Measurements from ENCODE around the gene PDE4C.
"Not testable (repeated sequence)": the region's sequence is repeated elsewhere in the genome, so short reads cannot be mapped to it uniquely, and the experiment has no call there.

The PDE4C gene

DNA sequence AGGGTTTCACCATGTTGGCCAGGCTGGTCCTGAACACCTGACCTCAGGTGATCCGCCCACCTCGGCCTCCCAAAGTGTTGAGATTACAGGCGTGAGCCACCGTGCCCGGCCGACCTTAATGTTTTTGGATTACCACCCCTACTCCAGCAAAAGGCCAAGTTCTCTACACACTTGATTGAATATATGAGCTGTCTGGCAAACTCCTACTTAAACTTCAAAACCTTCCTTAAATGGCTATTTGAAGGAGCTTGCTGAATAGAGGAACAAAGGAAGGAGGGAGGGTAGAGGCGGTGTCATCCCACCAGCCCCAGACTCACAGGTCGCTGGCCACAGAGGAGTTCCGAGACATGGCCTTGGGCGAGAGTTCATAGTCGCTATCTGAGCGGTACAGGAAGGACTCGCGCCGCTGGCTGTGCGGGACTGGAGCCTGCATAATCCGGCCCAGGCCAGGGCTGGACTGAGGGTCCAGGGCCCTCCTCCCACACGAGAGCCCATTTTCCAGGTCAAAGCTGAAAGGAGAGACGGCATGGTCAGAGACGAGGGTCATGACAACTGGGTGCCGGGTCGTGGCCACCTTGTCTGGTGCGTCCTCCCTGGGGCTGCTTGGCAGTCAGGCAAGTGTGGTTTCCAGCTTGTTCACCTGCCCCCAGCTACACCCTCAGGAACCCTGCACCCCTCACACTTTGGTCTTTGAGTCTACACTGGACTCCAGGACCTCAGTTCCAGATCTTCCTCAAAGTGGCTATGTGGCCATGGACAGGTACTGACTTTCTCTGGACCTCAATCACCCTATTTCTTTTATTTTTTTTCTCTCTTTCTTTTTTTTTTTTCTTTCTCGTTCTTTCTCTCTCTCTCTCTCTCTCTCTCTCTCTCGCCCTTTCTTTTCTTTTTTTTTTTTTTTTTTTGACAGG is 4.2 kb downstream of the PDE4C start:
- no peak for DNase-seq

DNA sequence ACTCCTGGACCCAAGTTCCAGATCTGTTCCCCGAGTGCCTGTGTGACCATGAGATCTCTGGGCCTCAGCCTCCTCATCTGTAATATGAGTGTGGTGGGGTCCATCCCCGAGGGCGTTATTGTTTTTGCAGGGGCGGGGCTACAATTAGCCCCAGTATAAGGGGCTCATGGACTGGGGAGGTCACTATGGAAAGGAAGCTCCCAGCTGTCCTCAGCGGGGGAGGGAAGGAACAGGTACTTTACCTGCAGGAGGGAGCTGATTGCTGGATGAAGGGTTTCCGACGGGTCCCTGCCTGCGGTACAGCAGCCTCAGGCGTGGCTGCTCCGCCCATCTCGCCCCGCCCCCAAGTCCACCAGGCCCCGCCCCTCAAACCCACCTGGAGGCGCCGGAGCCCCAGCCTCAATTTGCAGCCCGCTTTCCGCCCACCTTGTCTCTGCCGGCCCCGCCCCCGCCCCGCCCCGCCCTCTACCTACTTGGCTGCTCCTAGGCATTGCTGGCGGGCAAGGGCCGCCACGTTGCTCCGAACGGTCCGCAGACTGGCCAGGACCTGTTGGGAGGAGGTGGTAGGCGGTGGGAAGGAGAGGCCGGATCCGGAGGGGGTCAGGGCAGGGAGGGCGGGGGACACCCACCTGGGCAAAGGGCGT is 5.5 kb downstream of the PDE4C start:
- no peak for DNase-seq

DNA sequence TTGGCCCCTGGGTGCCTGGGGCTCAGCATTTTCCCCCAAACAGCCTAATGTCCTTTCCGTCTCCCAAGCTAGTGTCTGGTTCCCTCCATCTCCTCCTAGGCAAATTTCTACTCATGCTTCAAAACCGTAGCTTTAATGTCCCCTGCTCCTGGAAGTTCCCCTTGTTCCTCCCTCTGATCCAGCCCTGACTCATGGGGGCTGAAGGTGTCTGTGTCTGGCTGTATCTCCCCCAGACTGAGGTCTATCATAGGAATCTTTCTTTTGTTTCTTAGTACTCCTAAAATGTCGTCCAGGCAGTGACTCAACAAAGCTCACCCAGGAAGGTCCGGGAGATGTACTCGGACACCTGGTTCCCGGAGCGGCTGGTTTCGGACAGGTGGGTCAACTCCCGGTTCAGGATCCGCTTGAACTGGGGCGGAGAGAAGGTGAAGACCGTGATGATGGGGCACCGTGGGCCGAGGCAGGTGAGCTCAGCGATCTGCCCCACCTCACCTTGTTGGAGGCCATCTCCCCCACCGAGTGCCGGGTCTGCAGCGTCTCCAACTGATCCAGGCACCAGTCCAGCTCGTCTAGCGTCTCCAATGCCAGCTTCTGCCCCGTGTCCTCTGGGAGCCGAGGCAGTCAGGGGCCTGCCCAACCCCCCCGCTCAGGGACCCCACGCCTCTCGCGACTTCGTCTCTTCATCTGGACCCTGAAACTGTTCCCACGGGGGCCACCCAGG is 6.2 kb downstream of the PDE4C start:
- DNase-seq: no peak

DNA sequence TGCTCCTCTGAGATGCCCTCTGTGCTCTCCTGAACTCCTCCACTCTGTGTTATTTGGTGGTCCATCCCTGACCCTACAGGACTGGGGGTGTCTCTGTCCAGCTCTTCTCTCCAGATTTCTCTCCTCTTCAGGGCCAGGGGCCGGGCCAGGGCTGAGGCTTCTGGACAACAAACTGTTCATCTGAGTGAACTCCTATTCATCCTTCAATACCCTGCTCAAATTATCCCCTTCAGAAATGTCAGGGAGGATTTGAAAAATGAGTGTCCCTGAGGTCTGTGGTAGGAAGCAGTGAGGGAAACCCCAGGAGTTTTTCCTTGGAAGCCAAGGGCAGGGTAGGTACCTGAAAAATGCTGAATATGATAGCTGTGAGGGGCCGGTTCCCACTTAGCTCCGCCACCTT is 7.6 kb downstream of the PDE4C start:
- DNase-seq: no peak

DNA sequence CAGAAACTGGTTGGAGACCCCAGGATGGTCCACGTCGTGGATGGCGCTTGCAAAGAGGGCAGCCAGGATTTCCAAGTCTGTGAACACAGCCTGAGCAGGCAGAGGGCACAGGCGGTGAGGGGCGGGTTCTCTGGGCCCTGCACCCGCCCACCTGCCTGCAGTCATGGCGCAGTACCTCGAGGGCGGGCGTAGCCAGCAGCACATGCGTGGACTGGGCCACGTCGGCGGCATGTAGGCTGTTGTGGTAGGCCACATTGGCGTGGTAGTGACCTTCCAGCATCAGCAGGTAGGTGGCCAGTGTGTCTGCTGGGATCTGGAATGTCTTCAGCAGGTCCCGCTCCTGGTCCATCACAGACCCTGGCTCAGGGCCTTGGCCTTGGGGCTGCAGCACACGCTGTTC is 8.1 kb downstream of the PDE4C start:
- DNase-seq: no peak

DNA sequence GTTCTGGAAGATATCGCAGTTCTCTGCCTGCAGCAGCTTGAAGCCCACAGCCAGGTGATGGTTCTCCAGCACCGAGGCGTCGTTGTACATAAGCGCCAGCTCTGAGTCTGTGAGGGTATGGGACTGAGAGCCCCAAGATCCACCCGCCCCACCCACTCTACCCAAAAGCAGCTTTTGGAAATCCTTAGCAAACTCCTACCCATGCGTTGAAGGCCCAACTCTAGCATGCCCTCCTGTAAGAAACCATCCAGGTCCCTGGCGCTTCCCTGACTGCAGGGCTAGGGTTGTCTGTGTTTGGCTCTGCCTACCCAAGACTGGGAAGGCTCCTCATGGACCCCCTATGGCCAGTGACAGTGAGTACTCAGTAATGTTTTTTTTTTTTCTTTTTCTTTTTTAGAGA is 9.4 kb downstream of the PDE4C start:
- DNase-seq: no peak

DNA sequence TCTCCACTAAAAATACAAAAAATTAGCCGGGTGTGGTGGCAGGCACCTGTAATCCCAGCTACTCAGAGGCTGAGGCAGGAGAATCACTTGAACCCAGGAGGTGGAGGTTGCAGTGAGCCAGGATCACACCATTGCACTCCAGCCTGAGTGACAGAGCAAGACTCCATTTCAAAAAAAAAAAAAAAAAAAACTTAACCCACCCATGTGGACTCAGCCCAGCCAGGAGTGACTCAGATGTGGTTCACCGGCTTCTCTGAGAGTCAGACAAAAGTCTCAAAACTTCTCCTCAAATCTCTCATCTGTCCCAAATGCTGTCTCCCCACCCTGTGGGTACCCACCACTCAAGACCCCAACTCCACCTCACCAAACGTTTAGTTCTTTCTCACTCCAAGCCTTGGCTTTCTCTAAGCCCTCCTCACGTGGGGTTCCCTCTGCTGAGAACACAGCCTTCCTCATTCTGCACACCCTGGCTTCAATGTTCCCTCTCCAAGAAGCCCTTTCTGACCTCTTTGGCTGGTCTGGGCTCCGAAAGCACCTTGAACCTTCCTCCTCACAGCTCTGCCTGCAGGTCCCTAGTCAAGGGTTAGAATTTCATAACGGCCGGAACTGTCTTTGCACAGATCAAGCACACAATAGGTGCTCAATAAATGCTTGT is 11.3 kb downstream of the PDE4C start:
- no peak for DNase-seq

DNA sequence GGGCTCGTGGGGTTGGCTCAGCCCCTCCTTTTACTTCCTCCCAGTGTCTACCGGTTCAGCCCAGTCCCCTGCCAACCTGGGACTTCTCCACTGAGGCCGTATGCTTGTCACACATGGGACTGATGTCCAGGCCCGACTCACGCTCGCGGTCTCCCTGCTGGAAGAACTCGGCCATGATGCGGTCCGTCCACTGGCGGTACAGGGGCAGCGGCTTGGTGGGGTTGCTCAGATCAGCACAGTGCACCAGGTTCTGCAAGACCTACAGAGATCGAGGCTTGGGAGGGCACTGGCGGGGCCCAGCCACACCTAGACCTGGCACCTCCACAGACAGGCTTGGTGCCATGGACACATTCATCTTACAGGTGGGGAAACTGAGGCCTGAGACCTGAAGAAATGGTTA is 14.6 kb downstream of the PDE4C start:
- DNase-seq: no peak

DNA sequence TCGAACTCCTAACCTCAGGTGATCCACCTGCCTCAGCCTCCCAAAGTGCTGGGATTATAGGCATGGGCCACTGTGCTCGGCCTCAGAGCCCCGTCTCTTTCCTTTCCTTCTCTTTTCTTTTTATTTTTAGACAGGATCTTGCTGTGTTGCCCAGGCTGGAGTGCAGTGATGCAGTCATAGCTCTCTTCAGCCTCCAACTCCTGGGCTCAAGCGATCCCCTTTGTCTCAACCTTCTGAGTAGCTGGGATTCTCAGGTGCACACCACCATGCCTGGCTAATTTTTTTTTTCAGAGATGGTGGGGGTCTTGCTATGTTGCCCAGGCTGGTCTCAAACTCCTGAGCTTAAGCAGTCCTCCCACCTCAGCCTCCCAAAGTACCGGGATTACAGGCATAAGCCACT is 16.3 kb downstream of the PDE4C start:
- not testable (repeated sequence) for DNase-seq

DNA sequence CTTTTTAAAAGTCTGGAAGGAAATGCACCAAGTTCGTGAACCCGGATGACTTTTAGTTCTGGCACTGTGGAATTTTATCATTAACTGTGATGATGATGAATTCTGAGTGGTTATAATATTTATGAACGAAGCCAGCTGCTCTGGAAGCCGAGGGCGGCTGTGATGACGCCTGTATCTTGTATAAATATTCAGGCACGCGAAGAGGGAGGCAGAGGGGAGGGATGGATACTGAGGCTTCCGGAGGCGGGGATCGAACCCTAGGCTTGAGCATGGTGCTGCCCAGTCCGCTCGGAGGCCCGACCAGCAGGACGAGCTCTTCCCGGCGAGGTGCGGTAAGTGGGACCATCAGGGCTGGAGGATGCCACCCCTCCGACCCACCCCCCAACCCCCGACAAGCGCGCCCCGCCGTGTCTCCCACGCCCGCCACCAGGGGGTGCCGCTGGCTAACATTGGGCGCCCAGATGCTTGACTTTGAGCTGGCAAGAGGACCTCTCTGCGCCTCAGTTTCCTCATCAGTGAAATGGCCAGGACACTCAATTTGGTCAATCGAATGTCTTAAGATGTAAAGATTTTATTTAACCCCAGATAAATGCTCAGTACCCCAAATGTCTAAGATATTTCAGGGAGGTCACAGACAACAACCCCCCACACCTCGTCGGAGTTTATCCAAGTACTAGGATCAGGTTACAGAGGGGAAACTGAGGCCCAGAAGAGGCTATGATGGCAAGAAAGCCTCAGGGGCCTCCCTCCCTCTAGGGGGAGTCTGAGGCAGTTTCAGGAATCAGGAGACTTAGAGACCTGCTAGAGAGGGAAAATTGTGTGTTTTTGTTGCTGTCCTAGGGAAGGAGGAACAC is 17.9 kb downstream of the PDE4C start:
- DNase-seq: peak in 4 of 5 experiments; percentile 35 to 46 (median 38)

DNA sequence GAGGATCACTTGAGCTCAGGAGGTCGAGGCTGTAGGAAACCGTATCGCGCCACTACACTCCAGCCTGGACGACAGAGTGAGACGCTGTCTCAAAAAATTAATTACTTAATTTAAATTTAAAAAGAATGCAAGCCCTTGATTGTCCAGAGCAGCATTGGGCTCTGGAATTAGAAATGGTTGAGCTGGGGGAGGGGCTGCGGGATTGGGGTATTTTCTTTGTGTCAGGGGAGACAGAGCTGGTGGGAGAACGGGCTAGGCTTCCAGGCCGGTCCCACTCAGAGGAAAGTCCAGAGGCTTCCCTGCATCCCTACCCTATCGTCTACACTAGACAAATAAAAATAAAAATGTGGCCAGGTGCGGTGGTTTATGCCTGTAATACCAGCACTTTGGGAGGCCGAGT is 20.2 kb downstream of the PDE4C start:
- DNase-seq: no peak

DNA sequence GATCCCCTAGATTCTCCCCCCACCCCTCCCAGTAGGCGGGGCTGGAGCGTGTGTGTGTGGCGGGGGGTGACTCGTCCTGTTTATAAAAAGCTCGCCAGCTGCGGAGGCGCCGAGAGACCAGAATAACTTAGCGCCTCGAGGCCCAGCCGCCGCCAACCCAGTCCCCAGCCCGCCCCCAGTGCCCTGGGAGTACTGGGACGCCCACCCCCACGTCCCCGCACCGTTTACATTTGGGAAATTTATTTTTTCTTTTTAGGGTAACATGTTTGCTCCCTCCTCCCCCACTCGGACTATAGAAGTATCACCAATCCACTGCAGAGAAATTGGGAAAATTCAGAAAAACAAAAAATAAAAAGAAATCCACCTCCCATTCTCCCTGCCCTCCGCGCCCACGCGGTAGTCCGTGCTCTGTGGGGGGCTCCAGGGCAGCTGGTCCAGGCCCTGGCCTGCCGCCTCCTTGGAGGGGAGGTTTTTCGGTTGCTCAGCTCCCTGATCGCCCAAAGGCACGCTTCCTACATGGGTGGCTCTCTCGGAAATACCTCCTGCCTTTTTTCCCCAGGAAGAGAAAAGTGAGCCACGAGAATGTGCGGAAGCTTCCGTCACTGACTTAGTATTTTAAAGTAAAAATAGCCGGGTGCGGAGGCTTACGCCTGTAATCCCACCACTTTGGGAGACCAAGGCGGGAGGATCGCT is 20.9 kb downstream of the PDE4C start:
- peak in 3 of 5 experiments; percentile 23 to 70 (median 24) for DNase-seq

DNA sequence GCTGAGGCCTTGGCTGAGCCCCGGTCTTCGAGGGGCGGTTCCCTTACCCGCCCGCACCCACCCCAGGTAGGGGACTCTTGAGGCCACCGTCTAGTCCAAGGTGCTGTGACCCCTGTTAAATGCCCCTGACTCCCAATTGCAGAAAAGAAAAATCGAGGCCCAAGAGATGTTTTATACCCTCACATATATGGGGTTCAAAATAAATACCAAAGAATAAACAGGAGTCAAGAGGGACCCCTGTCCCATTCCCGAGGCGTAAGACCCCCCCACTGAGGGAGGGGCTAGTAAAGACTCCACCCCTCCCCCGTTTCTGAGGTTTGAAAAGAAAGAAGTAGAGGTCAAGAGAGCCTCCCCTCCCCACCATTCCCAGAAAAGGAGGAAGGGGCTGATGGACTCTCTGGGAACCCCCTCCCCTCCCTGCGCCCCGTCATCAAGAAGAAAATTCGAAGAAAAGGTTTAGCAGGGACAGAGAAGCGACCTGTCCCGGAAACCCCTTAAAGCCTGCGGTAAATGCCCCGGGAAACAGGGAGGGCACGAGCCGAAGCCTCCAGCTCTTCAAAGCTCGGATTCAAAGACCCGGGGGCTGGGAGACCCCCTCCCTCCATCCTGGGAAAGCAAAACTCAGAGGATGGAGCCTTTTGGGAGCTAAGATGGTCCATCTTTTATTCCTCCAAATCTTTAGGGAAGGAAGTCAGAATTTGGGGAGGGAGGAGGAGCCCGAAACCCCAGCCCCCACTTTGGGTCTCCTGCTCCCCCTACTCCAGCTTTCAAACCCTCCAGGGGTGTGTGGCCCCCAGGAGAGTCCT is 21.6 kb downstream of the PDE4C start:
- peak in 1 of 5 experiments; percentile 26 for DNase-seq

DNA sequence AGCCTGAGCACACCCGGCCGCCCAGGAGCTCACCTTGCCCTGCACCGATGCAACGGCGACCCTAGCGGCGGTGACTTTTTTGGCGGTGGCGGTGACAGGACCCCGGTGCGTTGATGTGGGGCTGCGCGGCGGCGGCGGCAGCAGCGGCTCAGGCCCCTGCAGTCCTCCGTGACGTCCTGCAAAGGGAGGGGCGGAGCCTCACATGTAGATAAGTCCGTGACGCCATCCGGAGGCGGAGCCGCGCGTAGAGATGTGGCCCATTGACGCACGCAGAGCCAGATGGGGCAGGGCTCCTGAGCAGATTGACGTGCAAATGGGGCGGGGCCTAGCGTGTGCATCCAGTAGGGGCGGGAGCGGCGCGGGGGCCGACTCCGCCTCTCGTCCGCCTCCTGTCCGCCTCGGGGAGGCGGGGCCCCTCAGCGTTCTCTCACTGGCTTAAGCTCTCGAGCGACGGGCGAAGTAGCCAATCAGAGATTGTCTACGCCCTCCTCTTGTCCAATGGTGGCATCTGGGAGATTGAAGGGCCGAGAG is 22.3 kb downstream of the PDE4C start, which contains the start of gene RAB3A:
Gene RAB3A, minus strand, starts transcription at position 180 of the 531 bp plus-strand sequence. CDS start 1,302 bp downstream, outside the sequence.
- DNase-seq: peak; percentile 98 to 100 (median 99)

DNA sequence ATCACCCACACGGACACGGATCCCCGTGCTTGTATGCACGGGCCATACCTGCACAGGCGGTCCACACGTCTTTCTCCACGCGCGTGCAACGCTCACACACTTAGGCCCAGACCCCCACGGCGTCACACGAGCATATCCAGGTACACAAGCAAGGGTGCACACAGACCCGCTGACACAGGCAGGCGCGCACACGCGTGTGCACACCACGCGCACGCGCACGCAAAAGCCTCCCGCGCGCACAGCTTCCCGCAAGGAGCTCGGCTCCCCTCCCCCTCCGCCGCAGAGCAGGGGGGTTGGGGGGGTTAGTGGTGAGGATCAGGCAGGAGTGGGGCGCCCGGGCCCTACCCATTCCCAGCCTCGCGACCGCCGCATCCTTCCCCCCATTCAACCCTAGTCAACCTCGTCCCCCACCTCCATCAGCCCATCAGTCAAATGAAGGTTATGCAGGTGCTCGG is 22.8 kb downstream of the PDE4C start:
- DNase-seq: peak in 2 of 5 experiments; percentile 48 to 79

DNA sequence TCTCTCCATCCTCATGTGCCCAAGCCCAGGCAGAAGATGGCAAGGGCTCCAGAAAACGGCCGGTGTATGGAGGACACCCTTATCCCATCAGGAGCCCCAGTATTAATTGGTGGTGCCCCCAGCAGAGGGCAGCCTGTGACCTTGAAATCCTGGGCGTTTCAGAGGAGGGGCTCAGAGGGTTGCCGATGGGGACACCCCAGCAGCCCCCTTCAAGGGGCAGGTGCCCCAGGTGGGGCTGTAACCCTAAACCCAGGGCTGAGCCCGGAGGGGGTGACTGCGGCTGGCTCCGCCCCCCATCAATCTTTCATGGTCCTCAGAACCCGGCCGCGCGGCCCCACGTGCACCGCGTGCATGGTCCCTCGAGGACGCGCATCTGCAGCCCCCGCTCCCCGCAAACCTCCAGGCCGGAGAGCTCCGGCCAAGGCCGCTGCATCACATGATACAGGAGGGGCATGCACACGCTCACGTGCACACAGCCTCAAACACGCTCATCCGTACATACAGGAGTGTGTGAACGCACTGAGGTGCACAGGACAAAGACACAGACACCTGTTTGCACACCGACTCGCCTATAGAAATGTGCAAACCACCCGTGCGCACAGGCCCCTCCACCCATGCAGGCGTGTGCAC is 23.3 kb downstream of the PDE4C start:
- DNase-seq: peak in 1 of 5 experiments; percentile 35

DNA sequence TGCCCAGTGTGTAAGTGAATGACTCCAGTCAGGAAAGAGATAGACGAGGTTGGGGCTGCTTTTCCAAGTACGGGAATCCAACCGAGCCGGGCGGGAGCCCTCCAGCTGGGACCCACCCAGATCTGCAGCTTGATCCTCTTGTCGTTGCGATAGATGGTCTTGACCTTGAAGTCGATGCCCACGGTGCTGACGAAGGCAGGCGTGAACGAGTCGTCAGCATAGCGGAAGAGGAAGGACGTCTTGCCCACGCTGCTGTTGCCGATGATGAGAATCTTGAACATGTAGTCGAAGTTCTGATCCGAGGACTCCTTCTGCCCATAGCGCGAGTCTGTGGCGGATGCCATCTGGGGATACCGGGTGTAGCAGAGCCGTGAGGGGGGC is 23.9 kb downstream of the PDE4C start:
- DNase-seq: no peak

DNA sequence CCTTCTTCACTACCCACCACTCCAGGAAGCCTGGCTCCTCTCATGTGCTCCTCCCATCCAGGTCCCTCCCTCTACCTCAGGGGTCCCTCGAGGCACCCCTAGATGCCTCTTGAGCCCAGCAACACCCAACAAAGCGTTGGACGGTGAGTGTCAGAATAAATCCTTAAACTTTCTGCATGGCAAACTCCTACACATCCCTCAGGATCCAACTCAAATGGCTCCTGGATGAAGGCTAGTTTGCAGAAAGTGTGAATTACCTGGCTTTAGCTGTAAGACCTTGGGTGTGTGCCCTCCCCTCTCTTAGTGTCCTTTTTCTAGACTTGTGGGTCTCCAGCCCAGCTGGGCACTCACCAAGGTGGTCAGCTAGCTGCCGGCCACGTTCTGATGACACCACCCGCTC is 27.9 kb downstream of the PDE4C start:
- no peak for DNase-seq

DNA sequence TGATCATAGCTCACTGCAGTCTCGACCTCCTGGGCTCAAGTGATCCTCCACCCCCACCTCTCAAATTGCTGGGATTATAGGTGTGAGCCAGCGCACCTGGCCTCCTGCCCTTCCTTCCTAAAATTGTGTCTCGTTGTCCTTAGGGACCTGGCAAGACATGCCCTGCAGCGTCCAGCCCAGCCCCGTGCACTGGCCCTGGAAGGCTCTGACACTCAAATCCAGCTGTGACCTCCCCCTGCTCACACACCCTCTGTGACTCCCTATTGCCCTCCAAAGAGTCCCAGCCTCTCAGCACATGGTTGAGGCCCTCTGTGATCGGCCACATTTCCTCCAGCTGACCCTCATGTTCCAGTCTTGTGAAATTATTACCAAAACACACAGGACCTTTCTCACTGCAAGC is 28.3 kb downstream of the PDE4C start:
- no peak for DNase-seq
